Kidney epithelial cell (primary cell): ENCODE results near the gene TNRC6C. TPM values are rescaled to one million over a fixed set of nuclear protein-coding genes. Genes with fewer than 3 reads are reported as not detected.

Experiments
- DNase-seq: peaks from one replicate; pipeline ENCODE4 v3.0.0-alpha.2; 2010; ENCODE audit warnings: low read depth
- H3K27me3 ChIP-seq: 2 replicates; pipeline ENCODE4 v1.6.0; 2011; ENCODE audit warnings: low read length; ENCODE audit not compliant: control insufficient read depth, insufficient read depth
- H3K36me3 ChIP-seq: 2 replicates; pipeline ENCODE4 v1.5.1; 2011; ENCODE audit warnings: low read length; ENCODE audit not compliant: control insufficient read depth, insufficient read depth
- H3K4me3 ChIP-seq: 2 replicates; pipeline ENCODE4 v1.5.1; 2011; ENCODE audit warnings: low read depth, mild to moderate bottlenecking, control low read depth, low read length
- CTCF ChIP-seq: IDR thresholded peaks from 2 replicates; pipeline ENCODE4 v1.5.1; 2011; ENCODE audit warnings: mild to moderate bottlenecking, moderate library complexity, low read length, control low read depth, inconsistent platforms; ENCODE audit not compliant: insufficient read depth, poor library complexity, severe bottlenecking
- total RNA-seq: library from RNA; depleted of rRNA; stranded (reverse); fragments of >200 nt; gene quantifications from 2 replicates; pipeline ENCODE4 v1.2.3, GENCODE V29; 2015

The TNRC6C gene
- total RNA-seq, 1 donor from 2014 or later: 5.3 TPM

- no peak for DNase-seq
- no peak overlapping the region for H3K4me3 ChIP-seq
- no peaks in the 10 kb centered on the region for H3K36me3 ChIP-seq
- H3K27me3 ChIP-seq: peaks cover 15% of the 10 kb centered on the region
- no peak for TF ChIP-seq CTCF
Measured at GRCh38 chr17:77916264-77916663, 42.2 kb upstream of the TNRC6C start.

GRCh38 chr17:77916703-77917481, 41.6 kb upstream of the TNRC6C start:
- no peak for TF ChIP-seq CTCF
- peaks cover 15% of the 10 kb centered on the region for H3K27me3 ChIP-seq
- no peak overlapping the region for H3K4me3 ChIP-seq
- DNase-seq: no peak
- no peaks in the 10 kb centered on the region for H3K36me3 ChIP-seq

GRCh38 chr17:77919276-77919675, 39.2 kb upstream of the TNRC6C start:
- DNase-seq: no peak

GRCh38 chr17:77923135-77923534, 35.4 kb upstream of the TNRC6C start:
- no peak overlapping the region for H3K4me3 ChIP-seq
- DNase-seq: no peak
- peaks cover 12% of the 10 kb centered on the region for H3K27me3 ChIP-seq
- no peaks in the 10 kb centered on the region for H3K36me3 ChIP-seq
- TF ChIP-seq CTCF: no peak

More at GRCh38 chr17:77919276-77919675, 39.2 kb upstream of the TNRC6C start:
- peaks cover 19% of the 10 kb centered on the region for H3K27me3 ChIP-seq
- no peaks in the 10 kb centered on the region for H3K36me3 ChIP-seq
- TF ChIP-seq CTCF: no peak
- no peak overlapping the region for H3K4me3 ChIP-seq

GRCh38 chr17:77923776-77924513, 34.6 kb upstream of the TNRC6C start:
- H3K4me3 ChIP-seq: no peak overlapping the region
- no peak for TF ChIP-seq CTCF
- DNase-seq: no peak
- peaks cover 15% of the 10 kb centered on the region for H3K27me3 ChIP-seq
- no peaks in the 10 kb centered on the region for H3K36me3 ChIP-seq
